A673 (cell line): ENCODE results near the gene ULBP1. TPM values are rescaled to one million over a fixed set of nuclear protein-coding genes. Genes with fewer than 3 reads are reported as not detected.
"Not testable (repeated sequence)": the region's sequence is repeated elsewhere in the genome, so short reads cannot be mapped to it uniquely, and the experiment has no call there.

Experiments used
- BruUV-seq: library from RNA; stranded (reverse); fragments of 400-500 nt; replicated peaks from 2 replicates; lab custom pipeline; 2021; lab: Mats Ljungman, UMichigan
- CTCF ChIA-PET: fragments of 300-600 bp; sonication (Branson Sonifier 250); formaldehyde crosslinking; loops from one replicate; lab custom pipeline; 2022; ENCODE audit warnings: antibody characterized with exemption; lab: Charles Lee
- POLR2A ChIA-PET: fragments of 300-600 bp; sonication (Branson Sonifier 250); formaldehyde crosslinking; loops from one replicate; lab custom pipeline; 2022; ENCODE audit warnings: antibody characterized with exemption; ENCODE audit not compliant: low non-redundant PET; lab: Charles Lee
- DNase-seq: peaks from one replicate; pipeline ENCODE4 v3.0.0-alpha.2; 2015; ENCODE audit warnings: low spot score
- H3K27ac ChIP-seq: fragments of 200-600 bp; sonication (generic); 2 replicates; pipeline ENCODE4 v1.5.1; 2016; ENCODE audit warnings: mixed run types, low read depth, mild to moderate bottlenecking, mixed read lengths, antibody characterized with exemption, low read length; ENCODE audit not compliant: poor library complexity, severe bottlenecking
- H3K27me3 ChIP-seq: fragments of 200-600 bp; sonication (generic); replicated peaks from 2 replicates; pipeline ENCODE4 v1.6.1; 2017; ENCODE audit warnings: mixed run types, low read depth, mild to moderate bottlenecking, mixed read lengths, antibody characterized with exemption, low read length; ENCODE audit not compliant: insufficient read depth, poor library complexity
- H3K36me3 ChIP-seq: fragments of 200-600 bp; sonication (generic); 2 replicates; pipeline ENCODE4 v1.6.1; 2016; ENCODE audit warnings: mixed run types, mild to moderate bottlenecking, mixed read lengths, antibody characterized with exemption, low read length; ENCODE audit not compliant: insufficient read depth, poor library complexity, severe bottlenecking
- H3K4me1 ChIP-seq: fragments of 200-600 bp; sonication (generic); 2 replicates; pipeline ENCODE4 v1.6.1; 2017; ENCODE audit warnings: mixed run types, mild to moderate bottlenecking, mixed read lengths, antibody characterized with exemption, low read length; ENCODE audit not compliant: insufficient read depth, poor library complexity, severe bottlenecking
- H3K4me3 ChIP-seq: fragments of 200-600 bp; sonication (generic); 2 replicates; pipeline ENCODE4 v1.5.1; 2016; ENCODE audit warnings: low read depth, mixed run types, mild to moderate bottlenecking, mixed read lengths, low read length; ENCODE audit not compliant: poor library complexity, severe bottlenecking
- H3K9me3 ChIP-seq: fragments of 200-600 bp; sonication (generic); 2 replicates; pipeline ENCODE4 v1.6.1; 2016; ENCODE audit warnings: mixed run types, low read depth, mild to moderate bottlenecking, mixed read lengths, antibody characterized with exemption, low read length; ENCODE audit not compliant: poor library complexity, severe bottlenecking
- EZH2 ChIP-seq: fragments of 200-600 bp; sonication (generic); IDR thresholded peaks from 2 replicates; pipeline ENCODE4 v1.6.1; 2017; ENCODE audit warnings: borderline replicate concordance, low read depth, mild to moderate bottlenecking, mixed read lengths, antibody characterized with exemption, low read length; ENCODE audit not compliant: poor library complexity, severe bottlenecking
- intact Hi-C: fragments of 100-400 bp; cut with micrococcal nuclease; formaldehyde crosslinking; loops from one replicate; pipeline ENCODE4 v1.10.0; 2022; ENCODE audit not compliant: unreplicated experiment
- total RNA-seq: library from RNA; stranded (reverse); gene quantifications from 2 replicates; pipeline ENCODE4 v1.2.3, GENCODE V29; 2021
- TF ChIP-seq, protein P1 (sequence below): fragments of 300-800, 200-600 bp; sonication (generic); conservative IDR thresholded peaks from 2 replicates; pipeline ENCODE4 v1.5.1; 2017; ENCODE audit warnings: low read depth, mild to moderate bottlenecking, antibody characterized with exemption, low read length, moderate library complexity, mixed read lengths

The ULBP1 gene
- total RNA-seq, 1 experiment from 2014 or later, result 5.2 TPM

DNA sequence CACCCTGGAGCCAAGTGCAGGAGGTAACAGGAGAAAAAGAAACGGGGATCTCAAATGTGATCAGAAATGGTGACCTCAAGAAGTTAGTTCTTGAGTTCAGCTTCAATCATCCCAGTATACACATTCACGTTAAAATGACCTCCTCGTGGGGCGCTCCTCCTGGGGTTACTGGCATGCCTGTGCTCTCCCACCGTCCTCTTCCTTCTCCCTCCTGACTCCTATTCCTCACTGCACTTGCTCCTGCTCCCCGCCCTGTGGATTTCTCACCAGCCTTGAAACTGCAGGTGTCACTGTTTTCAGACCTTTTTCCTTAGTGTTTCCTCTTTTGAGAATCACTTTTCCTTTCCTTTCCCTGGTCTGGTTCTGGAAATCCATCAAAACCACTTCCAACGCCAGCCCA is 17.1 kb upstream of the ULBP1 start:
- H3K36me3 ChIP-seq, H3K4me3 ChIP-seq, intact Hi-C loops, CTCF ChIA-PET, H3K27ac ChIP-seq, BruUV-seq, H3K27me3 ChIP-seq, H3K9me3 ChIP-seq, H3K4me1 ChIP-seq, DNase-seq, POLR2A ChIA-PET: not testable (repeated sequence)

GRCh38 chr6:149947533-149947932 is 16.2 kb upstream of the ULBP1 start:
- BruUV-seq, POLR2A ChIA-PET, intact Hi-C loops: not testable (repeated sequence)

DNA sequence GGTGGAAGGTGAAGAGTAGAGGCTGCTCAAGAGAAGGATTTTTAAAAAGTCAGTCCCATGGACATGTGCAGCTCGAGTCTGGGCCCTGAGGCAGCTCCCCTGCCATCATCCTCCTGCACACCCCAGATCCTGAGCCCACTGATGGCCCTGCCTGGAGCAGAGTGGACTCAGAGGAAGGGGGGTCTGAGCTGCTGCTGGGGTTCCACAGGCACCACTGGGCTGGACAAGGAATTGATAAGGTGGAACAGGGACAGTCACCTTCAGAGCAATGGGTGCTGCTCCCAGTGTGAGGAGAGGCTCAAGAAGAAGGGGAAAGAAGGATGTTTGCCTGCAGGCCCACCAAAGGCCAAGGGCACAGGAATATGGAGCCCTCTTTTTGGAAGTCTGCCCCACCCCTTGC is 15.7 kb upstream of the ULBP1 start:
- Histone ChIP-seq H3K27ac (no peak overlapping the region), H3K36me3 (no peaks in the 10 kb centered on the region), H3K4me3 (no peak overlapping the region), H3K9me3 (no peaks in the 10 kb centered on the region), H3K4me1 (no peaks in the 10 kb centered on the region), H3K27me3 (peaks cover 14% of the 10 kb centered on the region)
- intact Hi-C loops, result no loop called here
- no peak for DNase-seq
- no TSS peak for BruUV-seq
- CTCF ChIA-PET, result no interaction called here
- TF ChIP-seq, protein P1, sequence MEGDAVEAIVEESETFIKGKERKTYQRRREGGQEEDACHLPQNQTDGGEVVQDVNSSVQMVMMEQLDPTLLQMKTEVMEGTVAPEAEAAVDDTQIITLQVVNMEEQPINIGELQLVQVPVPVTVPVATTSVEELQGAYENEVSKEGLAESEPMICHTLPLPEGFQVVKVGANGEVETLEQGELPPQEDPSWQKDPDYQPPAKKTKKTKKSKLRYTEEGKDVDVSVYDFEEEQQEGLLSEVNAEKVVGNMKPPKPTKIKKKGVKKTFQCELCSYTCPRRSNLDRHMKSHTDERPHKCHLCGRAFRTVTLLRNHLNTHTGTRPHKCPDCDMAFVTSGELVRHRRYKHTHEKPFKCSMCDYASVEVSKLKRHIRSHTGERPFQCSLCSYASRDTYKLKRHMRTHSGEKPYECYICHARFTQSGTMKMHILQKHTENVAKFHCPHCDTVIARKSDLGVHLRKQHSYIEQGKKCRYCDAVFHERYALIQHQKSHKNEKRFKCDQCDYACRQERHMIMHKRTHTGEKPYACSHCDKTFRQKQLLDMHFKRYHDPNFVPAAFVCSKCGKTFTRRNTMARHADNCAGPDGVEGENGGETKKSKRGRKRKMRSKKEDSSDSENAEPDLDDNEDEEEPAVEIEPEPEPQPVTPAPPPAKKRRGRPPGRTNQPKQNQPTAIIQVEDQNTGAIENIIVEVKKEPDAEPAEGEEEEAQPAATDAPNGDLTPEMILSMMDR, result no peak
- TF ChIP-seq EZH2, result no peak
- POLR2A ChIA-PET, result no interaction called here

More at GRCh38 chr6:149947533-149947932, 16.2 kb upstream of the ULBP1 start:
- H3K36me3 ChIP-seq, H3K4me1 ChIP-seq, H3K27me3 ChIP-seq, CTCF ChIA-PET, DNase-seq, H3K4me3 ChIP-seq, H3K27ac ChIP-seq, H3K9me3 ChIP-seq: not testable (repeated sequence)

DNA sequence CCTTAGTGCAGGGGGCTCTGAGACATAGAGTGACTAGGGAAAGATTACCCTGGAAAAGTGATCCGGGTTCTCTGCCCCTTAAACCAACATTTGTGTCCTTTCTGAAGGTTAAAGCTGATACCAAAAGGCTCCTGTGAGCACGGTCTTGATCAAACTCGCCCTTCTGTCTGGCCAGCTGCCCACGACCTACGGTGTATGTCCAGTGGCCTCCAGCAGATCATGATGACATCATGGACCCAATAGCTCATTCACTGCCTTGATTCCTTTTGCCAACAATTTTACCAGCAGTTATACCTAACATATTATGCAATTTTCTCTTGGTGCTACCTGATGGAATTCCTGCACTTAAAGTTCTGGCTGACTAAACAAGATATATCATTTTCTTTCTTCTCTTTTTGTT is 15.1 kb upstream of the ULBP1 start:
- no peak for DNase-seq
- POLR2A ChIA-PET, result no interaction called here
- intact Hi-C loops, result no loop called here
- no peaks in the 10 kb centered on the region for H3K9me3 ChIP-seq
- peaks cover 18% of the 10 kb centered on the region for H3K27me3 ChIP-seq
- H3K4me1 ChIP-seq, result no peaks in the 10 kb centered on the region
- no peaks in the 10 kb centered on the region for H3K36me3 ChIP-seq
- H3K27ac ChIP-seq, result no peak overlapping the region
- TF ChIP-seq, protein P1, result no peak
- no peak for TF ChIP-seq EZH2
- CTCF ChIA-PET, result no interaction called here
- H3K4me3 ChIP-seq, result no peak overlapping the region
- BruUV-seq, result no TSS peak
